ENCODE measurements around the gene TAF13.

The TAF13 gene

GRCh38 chr1:109080441-109081082 lies 4.8 kb upstream of the TAF13 start:
- Histone ChIP-seq H3K4me1 (ENCODE audit: control insufficient read depth in 2 of 2, insufficient read depth in 2 of 2, low read length in 2 of 2) (peaks cover 2 to 5% of the 10 kb centered on the region in 2 donors), H3K4me3 (ENCODE audit: low read length in 2 of 2) (peak overlapping the region in 1 of 2 donors; percentile 35), H3K9ac (ENCODE audit: low read depth in 1 of 2, low read length in 2 of 2) (no peak overlapping the region), H3K9me3 (ENCODE audit: control insufficient read depth in 2 of 2, low read length in 2 of 2) (no peaks in the 10 kb centered on the region), H3K27ac (ENCODE audit: low read depth in 2 of 2, low read length in 2 of 2) (peak overlapping the region; percentile 16 to 42), H3K36me3 (ENCODE audit: control insufficient read depth in 2 of 2, insufficient read depth in 2 of 2, low read length in 2 of 2) (no peaks in the 10 kb centered on the region), H3K27me3 (ENCODE audit: control insufficient read depth in 2 of 2, insufficient read depth in 2 of 2, low read length in 2 of 2) (no peaks in the 10 kb centered on the region)

GRCh38 chr1:109079240-109079622 lies 3.4 kb upstream of the TAF13 start:
- Histone ChIP-seq H3K9ac (ENCODE audit: low read depth in 1 of 2, low read length in 2 of 2) (no peak overlapping the region), H3K27ac (ENCODE audit: low read depth in 2 of 2, low read length in 2 of 2) (no peak overlapping the region), H3K27me3 (ENCODE audit: control insufficient read depth in 2 of 2, insufficient read depth in 2 of 2, low read length in 2 of 2) (no peaks in the 10 kb centered on the region), H3K36me3 (ENCODE audit: control insufficient read depth in 2 of 2, insufficient read depth in 2 of 2, low read length in 2 of 2) (no peaks in the 10 kb centered on the region), H3K4me3 (ENCODE audit: low read length in 2 of 2) (no peak overlapping the region), H3K9me3 (ENCODE audit: control insufficient read depth in 2 of 2, low read length in 2 of 2) (no peaks in the 10 kb centered on the region), H3K4me1 (ENCODE audit: control insufficient read depth in 2 of 2, insufficient read depth in 2 of 2, low read length in 2 of 2) (peaks cover 7 to 9% of the 10 kb centered on the region in 2 donors)

GRCh38 chr1:109078317-109078716 lies 2.5 kb upstream of the TAF13 start:
- Histone ChIP-seq H3K4me1 (ENCODE audit: control insufficient read depth in 2 of 2, insufficient read depth in 2 of 2, low read length in 2 of 2) (peaks cover 7 to 9% of the 10 kb centered on the region in 2 donors), H3K27me3 (ENCODE audit: control insufficient read depth in 2 of 2, insufficient read depth in 2 of 2, low read length in 2 of 2) (no peaks in the 10 kb centered on the region), H3K4me3 (ENCODE audit: low read length in 2 of 2) (no peak overlapping the region), H3K9ac (ENCODE audit: low read depth in 1 of 2, low read length in 2 of 2) (no peak overlapping the region), H3K36me3 (ENCODE audit: control insufficient read depth in 2 of 2, insufficient read depth in 2 of 2, low read length in 2 of 2) (no peaks in the 10 kb centered on the region), H3K27ac (ENCODE audit: low read depth in 2 of 2, low read length in 2 of 2) (no peak overlapping the region), H3K9me3 (ENCODE audit: control insufficient read depth in 2 of 2, low read length in 2 of 2) (no peaks in the 10 kb centered on the region)

GRCh38 chr1:109069294-109069693 lies 6.5 kb downstream of the TAF13 start:
- H3K9ac ChIP-seq (ENCODE audit: low read depth in 1 of 2, low read length in 2 of 2), result no peak overlapping the region

GRCh38 chr1:109067883-109068282 lies 7.9 kb downstream of the TAF13 start:
- no peak overlapping the region for H3K27ac ChIP-seq (ENCODE audit: low read depth in 2 of 2, low read length in 2 of 2)

More at GRCh38 chr1:109069294-109069693, 6.5 kb downstream of the TAF13 start:
- Histone ChIP-seq H3K27me3 (ENCODE audit: control insufficient read depth in 2 of 2, insufficient read depth in 2 of 2, low read length in 2 of 2) (no peaks in the 10 kb centered on the region), H3K36me3 (ENCODE audit: control insufficient read depth in 2 of 2, insufficient read depth in 2 of 2, low read length in 2 of 2) (peaks cover 10 to 25% of the 10 kb centered on the region in 2 donors), H3K4me3 (ENCODE audit: low read length in 2 of 2) (no peak overlapping the region), H3K4me1 (ENCODE audit: control insufficient read depth in 2 of 2, insufficient read depth in 2 of 2, low read length in 2 of 2) (no peaks in the 10 kb centered on the region), H3K27ac (ENCODE audit: low read depth in 2 of 2, low read length in 2 of 2) (no peak overlapping the region), H3K9me3 (ENCODE audit: control insufficient read depth in 2 of 2, low read length in 2 of 2) (no peaks in the 10 kb centered on the region)

DNA sequence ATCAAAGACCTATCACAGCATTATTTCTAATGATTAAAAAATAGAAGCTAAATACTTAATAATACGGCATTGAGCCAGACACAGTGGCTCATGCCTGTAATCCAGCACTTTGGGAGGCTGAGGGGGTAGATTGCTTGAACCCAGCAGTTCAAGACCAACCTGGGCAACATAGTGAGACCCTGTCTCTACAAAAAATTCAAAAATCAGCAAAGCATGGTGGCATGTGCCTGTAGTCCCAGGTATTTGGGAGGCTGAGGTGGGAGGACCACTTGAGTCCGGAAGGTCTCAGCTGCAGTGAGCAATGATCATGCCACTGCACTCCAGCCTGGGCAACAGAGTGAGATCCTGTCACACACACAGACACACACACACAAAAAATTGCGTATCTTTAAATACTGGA lies 10.7 kb downstream of the TAF13 start:
- Histone ChIP-seq H3K9me3 (ENCODE audit: control insufficient read depth in 2 of 2, low read length in 2 of 2) (no peaks in the 10 kb centered on the region), H3K27ac (ENCODE audit: low read depth in 2 of 2, low read length in 2 of 2) (no peak overlapping the region), H3K36me3 (ENCODE audit: control insufficient read depth in 2 of 2, insufficient read depth in 2 of 2, low read length in 2 of 2) (peaks cover 13 to 30% of the 10 kb centered on the region in 2 donors), H3K4me1 (ENCODE audit: control insufficient read depth in 2 of 2, insufficient read depth in 2 of 2, low read length in 2 of 2) (no peaks in the 10 kb centered on the region), H3K27me3 (ENCODE audit: control insufficient read depth in 2 of 2, insufficient read depth in 2 of 2, low read length in 2 of 2) (no peaks in the 10 kb centered on the region), H3K4me3 (ENCODE audit: low read length in 2 of 2) (no peak overlapping the region), H3K9ac (ENCODE audit: low read depth in 1 of 2, low read length in 2 of 2) (no peak overlapping the region)

More at GRCh38 chr1:109067883-109068282, 7.9 kb downstream of the TAF13 start:
- Histone ChIP-seq H3K4me3 (ENCODE audit: low read length in 2 of 2) (no peak overlapping the region), H3K9ac (ENCODE audit: low read depth in 1 of 2, low read length in 2 of 2) (no peak overlapping the region), H3K36me3 (ENCODE audit: control insufficient read depth in 2 of 2, insufficient read depth in 2 of 2, low read length in 2 of 2) (peaks cover 13 to 31% of the 10 kb centered on the region in 2 donors), H3K27me3 (ENCODE audit: control insufficient read depth in 2 of 2, insufficient read depth in 2 of 2, low read length in 2 of 2) (no peaks in the 10 kb centered on the region), H3K9me3 (ENCODE audit: control insufficient read depth in 2 of 2, low read length in 2 of 2) (no peaks in the 10 kb centered on the region), H3K4me1 (ENCODE audit: control insufficient read depth in 2 of 2, insufficient read depth in 2 of 2, low read length in 2 of 2) (no peaks in the 10 kb centered on the region)

DNA sequence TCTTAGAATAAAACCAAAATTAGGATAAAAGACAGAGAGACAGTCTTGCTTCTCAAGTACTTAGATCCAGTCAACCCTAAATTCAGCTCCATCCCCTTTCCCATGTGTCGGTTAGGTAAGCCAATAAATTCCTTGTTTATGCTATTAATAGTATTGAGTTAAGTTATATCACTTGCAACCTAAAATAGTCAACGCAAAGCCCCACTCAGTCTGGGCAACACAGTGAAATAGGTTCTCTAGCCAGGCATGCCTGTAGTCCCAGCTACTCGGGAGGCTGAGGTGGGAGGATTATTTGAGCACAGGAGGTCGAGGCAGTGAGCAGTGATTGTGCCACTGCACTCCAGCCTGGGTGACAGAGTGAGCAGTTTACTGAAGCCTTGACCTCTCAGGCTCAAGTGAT lies 14.6 kb downstream of the TAF13 start:
- Histone ChIP-seq H3K27me3 (ENCODE audit: control insufficient read depth in 2 of 2, insufficient read depth in 2 of 2, low read length in 2 of 2) (no peaks in the 10 kb centered on the region), H3K9ac (ENCODE audit: low read depth in 1 of 2, low read length in 2 of 2) (no peak overlapping the region), H3K27ac (ENCODE audit: low read depth in 2 of 2, low read length in 2 of 2) (no peak overlapping the region)

GRCh38 chr1:109060707-109061106 lies 15.1 kb downstream of the TAF13 start:
- Histone ChIP-seq H3K4me1 (ENCODE audit: control insufficient read depth in 2 of 2, insufficient read depth in 2 of 2, low read length in 2 of 2) (no peaks in the 10 kb centered on the region), H3K27me3 (ENCODE audit: control insufficient read depth in 2 of 2, insufficient read depth in 2 of 2, low read length in 2 of 2) (no peaks in the 10 kb centered on the region), H3K9me3 (ENCODE audit: control insufficient read depth in 2 of 2, low read length in 2 of 2) (no peaks in the 10 kb centered on the region), H3K27ac (ENCODE audit: low read depth in 2 of 2, low read length in 2 of 2) (no peak overlapping the region), H3K9ac (ENCODE audit: low read depth in 1 of 2, low read length in 2 of 2) (no peak overlapping the region), H3K36me3 (ENCODE audit: control insufficient read depth in 2 of 2, insufficient read depth in 2 of 2, low read length in 2 of 2) (peaks cover 6 to 16% of the 10 kb centered on the region in 2 donors), H3K4me3 (ENCODE audit: low read length in 2 of 2) (no peak overlapping the region)

More for the DNA sequence above, 14.6 kb downstream of the TAF13 start:
- H3K4me1 ChIP-seq (ENCODE audit: control insufficient read depth in 2 of 2, insufficient read depth in 2 of 2, low read length in 2 of 2), result no peaks in the 10 kb centered on the region
- H3K9me3 ChIP-seq (ENCODE audit: control insufficient read depth in 2 of 2, low read length in 2 of 2), result no peaks in the 10 kb centered on the region
- peaks cover 7 to 16% of the 10 kb centered on the region in 2 donors for H3K36me3 ChIP-seq (ENCODE audit: control insufficient read depth in 2 of 2, insufficient read depth in 2 of 2, low read length in 2 of 2)
- no peak overlapping the region for H3K4me3 ChIP-seq (ENCODE audit: low read length in 2 of 2)

DNA sequence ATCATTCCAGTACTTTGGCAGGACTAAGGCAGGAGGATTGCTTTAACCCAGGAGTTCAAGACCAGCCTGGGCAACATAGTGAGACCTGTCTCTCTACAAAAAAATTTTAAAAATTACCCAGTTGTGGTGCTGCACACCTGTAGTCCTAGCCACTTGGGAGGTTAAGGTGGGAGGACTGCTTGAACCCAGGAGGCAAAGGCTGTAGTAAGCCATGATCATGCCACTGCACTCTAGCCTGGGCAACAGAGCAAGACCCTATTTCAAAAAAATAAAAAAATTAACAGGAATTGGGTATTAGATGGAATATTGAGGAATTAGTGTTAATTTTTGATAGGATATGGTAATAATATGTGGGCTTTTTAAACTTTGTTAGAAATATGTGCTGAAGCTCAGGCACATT lies 16.8 kb downstream of the TAF13 start:
- Histone ChIP-seq H3K4me1 (ENCODE audit: control insufficient read depth in 2 of 2, insufficient read depth in 2 of 2, low read length in 2 of 2) (no peaks in the 10 kb centered on the region), H3K36me3 (ENCODE audit: control insufficient read depth in 2 of 2, insufficient read depth in 2 of 2, low read length in 2 of 2) (peaks cover 1 to 4% of the 10 kb centered on the region in 2 donors), H3K27ac (ENCODE audit: low read depth in 2 of 2, low read length in 2 of 2) (no peak overlapping the region), H3K9me3 (ENCODE audit: control insufficient read depth in 2 of 2, low read length in 2 of 2) (no peaks in the 10 kb centered on the region), H3K9ac (ENCODE audit: low read depth in 1 of 2, low read length in 2 of 2) (no peak overlapping the region), H3K4me3 (ENCODE audit: low read length in 2 of 2) (no peak overlapping the region), H3K27me3 (ENCODE audit: control insufficient read depth in 2 of 2, insufficient read depth in 2 of 2, low read length in 2 of 2) (no peaks in the 10 kb centered on the region)

- Histone ChIP-seq H3K27me3 (ENCODE audit: control insufficient read depth in 2 of 2, insufficient read depth in 2 of 2, low read length in 2 of 2) (no peaks in the 10 kb centered on the region), H3K9ac (ENCODE audit: low read depth in 1 of 2, low read length in 2 of 2) (no peak overlapping the region), H3K4me3 (ENCODE audit: low read length in 2 of 2) (no peak overlapping the region), H3K9me3 (ENCODE audit: control insufficient read depth in 2 of 2, low read length in 2 of 2) (no peaks in the 10 kb centered on the region), H3K27ac (ENCODE audit: low read depth in 2 of 2, low read length in 2 of 2) (no peak overlapping the region), H3K4me1 (ENCODE audit: control insufficient read depth in 2 of 2, insufficient read depth in 2 of 2, low read length in 2 of 2) (no peaks in the 10 kb centered on the region), H3K36me3 (ENCODE audit: control insufficient read depth in 2 of 2, insufficient read depth in 2 of 2, low read length in 2 of 2) (no peaks in the 10 kb centered on the region)
Observed at GRCh38 chr1:109056064-109056463, 19.7 kb downstream of the TAF13 start.

Data from mucosa of rectum (tissue), 2 donors.